ENCODE measurements around the gene JARID2.
"Not testable (repeated sequence)": the region's sequence is repeated elsewhere in the genome, so short reads cannot be mapped to it uniquely, and the experiment has no call there.

JARID2 gene

GRCh38 chr6:15316754-15317153 lies 70.9 kb downstream of the JARID2 start:
- DNase-seq, result no peak

- DNase-seq, result no peak
Measured at GRCh38 chr6:15317251-15317650, 71.4 kb downstream of the JARID2 start.

DNA sequence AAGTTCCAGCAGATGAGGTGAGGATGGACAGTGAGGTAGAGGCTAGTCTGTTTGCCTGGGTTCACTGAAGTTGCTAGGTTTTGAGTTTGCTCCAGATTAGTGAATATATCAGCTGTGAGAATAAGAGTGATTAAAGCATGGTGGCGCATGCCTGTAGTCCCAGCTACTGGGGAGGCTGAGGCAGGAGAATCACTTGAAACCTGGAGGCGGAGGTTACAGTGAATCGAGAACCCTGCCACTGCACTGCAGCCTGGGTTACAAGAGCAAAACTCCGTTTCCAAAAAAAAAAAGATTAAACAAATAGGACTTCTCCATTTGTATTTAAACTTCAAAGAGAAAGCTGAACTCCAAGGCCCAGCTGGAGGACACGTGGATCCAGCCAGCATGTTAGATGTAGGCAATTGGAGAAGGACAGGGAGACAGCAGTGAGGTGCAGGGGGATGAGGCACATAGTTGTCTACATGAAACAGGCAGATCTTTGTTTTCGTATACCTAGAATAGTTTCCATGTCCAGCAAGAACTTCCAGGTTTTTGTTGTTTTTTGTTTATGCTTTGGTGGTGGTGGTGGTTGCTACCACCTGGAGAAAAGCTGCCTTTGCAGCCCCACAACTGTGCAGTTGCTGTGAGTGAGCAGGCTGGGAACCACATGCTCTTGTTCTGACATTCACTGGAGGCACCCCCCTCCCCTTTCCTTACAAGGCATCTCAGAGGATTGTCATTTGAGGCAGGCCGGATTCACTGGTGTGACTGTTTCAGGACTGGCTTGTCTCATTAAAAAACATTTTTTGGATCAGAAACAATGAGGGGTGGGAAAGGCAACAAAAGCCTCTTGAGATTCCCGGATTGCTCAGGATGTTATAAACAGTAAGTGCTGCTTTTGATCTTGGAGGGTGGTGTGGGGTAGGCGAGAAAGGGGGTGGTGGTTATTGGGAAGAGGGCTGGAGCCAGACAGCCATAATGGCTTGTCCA lies 72.3 kb downstream of the JARID2 start:
- no peak for DNase-seq

- no peak for DNase-seq
Measured at GRCh38 chr6:15319677-15320076, 73.8 kb downstream of the JARID2 start.

DNA sequence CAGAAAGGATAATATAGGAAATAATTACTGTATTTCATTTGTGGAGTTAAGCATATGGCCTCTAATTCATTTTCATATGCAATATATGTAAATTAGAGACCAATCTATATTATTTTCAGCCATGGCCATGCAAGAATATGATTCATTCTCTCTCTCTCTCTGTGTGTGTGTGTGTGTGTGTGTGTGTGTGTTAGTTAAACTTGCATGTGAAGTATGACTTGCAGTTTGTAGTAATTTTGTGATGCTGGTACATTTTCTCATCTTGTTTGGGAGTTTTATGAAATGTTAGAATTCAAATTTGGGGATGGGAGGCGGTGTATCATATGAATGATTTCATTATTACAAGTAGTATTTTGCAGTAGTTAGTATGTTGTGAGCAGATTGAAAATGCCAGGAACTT lies 74.8 kb downstream of the JARID2 start:
- DNase-seq, result no peak

DNA sequence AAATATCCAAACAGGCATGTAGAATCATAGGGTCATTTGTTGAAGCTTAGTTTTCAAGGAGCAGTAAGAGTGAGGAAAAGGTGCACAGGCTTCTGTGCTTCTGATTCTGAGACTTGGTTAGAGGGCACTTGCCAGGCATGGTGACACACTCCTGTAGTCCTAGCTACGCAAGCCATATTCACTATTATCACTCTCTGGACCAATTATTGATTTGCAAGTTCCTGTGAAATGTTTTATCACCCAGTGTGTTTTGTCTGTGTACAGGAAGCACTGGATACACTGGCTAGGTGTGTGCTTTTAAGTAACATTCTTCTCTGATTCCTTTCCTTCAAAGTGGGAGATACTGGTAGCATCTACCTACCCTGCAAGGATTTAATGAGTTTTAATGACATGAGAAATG lies 76.3 kb downstream of the JARID2 start:
- DNase-seq, result no peak

- DNase-seq, result no peak
Measured at GRCh38 chr6:15322781-15323536, 77.1 kb downstream of the JARID2 start.

DNA sequence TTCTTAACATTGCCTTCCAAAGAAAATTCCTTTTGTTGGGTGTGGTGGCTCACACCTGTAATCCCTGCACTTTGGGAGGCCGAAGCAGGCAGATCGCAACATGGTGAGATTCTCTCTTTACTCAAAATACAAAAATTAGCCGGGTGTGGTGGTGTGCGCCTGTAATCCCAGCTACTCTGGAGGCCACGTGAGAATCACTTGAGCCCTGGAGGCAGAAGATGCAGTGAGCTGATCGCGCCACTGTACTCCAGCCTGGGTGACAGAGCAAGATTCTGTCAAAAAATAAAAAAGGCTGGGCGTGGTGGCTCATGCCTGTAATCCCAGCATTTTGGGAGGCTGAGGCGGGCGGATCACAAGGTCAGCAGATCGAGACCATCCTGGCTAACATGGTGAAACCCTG lies 77.7 kb downstream of the JARID2 start:
- DNase-seq, result not testable (repeated sequence)

GRCh38 chr6:15324427-15324985 lies 78.6 kb downstream of the JARID2 start:
- no peak for DNase-seq

GRCh38 chr6:15325540-15325955 lies 79.7 kb downstream of the JARID2 start:
- no peak for DNase-seq

DNA sequence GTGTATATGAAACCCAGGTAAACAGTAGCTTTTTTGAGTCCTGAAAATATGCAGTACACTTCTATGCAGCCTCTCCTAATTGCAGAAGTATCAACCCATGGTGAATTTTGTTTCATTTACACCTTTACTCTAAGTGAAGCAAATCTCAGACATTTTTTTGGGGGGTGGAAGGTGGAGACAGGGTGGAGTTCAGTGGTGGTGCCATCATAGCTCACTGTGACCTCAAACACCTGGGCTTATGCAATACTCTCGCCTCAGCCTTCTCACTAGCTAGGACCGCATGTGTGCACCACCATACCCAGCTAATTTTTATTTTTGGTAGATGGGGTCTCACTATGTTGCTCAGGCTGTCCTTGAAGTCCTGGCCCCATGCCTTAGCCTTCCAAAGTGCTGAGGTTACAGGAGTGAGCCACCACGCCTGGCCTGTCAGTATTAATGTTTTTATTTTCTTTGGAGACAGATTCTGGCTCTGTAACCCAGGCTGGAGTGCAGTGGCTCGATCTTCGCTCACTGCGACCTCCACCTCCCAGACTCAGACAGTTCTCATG lies 80.3 kb downstream of the JARID2 start:
- DNase-seq, result no peak

DNA sequence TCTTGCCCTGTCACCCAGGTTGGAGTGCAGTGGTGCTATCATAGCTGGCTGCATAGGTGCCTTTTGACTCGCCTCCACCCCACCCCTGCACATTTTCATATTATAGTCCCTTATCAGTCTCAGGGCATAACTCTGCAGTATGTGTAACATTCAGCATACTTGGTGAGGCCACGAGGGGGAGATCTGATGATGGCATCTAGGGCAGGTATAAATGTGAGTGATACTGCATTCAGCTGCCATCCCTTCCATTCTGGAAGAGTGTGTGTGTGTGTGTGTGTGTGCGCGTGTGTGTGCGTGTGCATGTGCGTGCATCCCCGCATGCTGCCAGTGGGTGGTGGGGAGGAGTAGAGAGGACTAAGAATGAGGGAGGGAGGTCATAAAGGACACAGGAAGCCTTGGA lies 81.4 kb downstream of the JARID2 start:
- DNase-seq, result peak; percentile 90

DNA sequence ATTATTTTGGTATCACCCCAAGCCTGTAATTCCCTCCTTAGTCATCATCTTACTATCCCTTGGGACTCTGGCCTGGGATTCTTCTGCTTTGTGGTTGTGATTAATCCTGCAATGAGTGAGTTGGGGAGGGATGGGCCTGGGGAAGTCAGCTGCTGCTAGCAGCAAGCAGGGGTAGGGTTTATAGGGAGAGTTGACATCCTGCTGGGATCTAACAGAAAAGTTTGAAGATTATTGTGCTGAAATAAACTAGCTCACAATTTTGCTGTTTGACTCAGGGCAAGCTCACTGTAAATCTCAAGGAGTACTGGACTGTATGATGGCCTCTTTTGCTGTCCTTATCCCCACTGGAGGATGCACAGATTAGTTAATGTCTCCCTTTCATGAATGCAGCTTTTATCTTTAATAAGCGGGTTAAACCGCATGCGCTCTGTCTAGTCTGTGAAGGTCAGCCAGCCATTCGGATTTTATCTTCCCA lies 83.4 kb downstream of the JARID2 start:
- DNase-seq, result peak; percentile 62

- peak; percentile 74 for DNase-seq
Measured at GRCh38 chr6:15330174-15330944, 84.5 kb downstream of the JARID2 start.

DNA sequence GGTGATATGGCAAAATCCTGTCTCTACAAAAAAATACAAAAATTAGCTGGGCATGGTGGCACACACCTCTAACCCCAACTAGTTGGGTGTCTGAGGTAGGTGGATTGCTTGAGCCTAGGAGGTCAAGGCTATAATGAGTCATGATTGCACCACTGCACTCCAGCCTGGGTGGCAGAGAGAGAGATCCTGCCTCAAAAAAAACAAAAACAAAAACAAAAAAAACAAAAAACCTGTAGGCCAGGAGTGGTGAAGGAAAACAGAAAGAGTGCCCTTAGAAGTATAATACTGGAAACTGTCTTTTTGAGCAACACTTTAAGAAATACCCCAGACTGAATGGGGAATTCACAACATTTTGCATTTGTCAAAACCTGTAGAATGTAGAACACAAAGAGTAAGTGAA lies 85.3 kb downstream of the JARID2 start:
- DNase-seq, result no peak

DNA sequence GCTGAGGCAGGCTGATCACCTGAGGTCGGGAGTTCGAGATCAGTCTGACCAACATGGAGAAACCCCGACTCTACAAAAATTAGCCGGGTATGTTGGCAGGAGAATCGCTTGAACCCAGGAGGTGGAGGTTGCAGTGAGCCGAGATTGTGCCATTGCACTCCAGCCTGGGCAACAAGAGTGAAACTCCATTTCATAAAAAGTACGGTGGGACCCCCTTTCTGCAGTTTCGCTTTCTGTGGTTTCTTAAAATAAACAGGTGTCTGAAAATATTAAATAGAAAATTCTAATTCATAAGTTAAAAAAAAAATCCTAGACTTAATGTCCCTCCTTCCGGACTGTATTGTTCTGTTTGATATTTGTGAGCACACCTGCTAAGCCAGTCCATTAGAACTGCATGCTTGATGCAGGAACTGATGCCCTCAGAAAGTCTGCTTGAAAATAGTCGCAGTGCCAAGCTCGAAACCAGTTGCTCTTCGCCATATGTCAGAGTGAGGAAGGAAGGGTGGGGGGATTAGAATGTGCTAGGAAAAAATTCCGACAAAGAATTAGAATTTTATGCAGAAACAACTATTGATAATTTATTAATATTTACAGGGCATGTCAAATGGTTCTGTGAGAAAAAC lies 85.9 kb downstream of the JARID2 start:
- no peak for DNase-seq

GRCh38 chr6:15332446-15332845 lies 86.6 kb downstream of the JARID2 start:
- no peak for DNase-seq

DNA sequence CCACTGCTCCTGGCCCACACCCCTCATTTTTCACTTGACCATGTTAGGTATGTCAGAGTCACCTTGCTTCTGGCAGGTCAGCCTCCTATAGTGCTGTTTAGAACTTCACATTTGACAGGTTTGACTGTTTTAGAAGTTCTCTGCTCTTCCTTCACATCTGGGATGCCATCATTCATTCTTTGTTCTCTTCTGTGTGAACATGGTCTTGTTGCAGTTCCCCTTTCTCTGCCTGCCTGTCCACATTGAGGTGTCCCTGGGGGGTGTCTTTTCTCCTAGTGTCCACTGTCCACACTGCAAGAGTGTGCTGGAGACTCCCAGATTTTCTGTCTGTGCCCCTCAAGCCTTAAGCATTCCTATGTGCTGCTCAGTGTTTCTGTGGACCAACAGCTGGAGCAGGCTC lies 89.5 kb downstream of the JARID2 start:
- DNase-seq, result no peak

DNA sequence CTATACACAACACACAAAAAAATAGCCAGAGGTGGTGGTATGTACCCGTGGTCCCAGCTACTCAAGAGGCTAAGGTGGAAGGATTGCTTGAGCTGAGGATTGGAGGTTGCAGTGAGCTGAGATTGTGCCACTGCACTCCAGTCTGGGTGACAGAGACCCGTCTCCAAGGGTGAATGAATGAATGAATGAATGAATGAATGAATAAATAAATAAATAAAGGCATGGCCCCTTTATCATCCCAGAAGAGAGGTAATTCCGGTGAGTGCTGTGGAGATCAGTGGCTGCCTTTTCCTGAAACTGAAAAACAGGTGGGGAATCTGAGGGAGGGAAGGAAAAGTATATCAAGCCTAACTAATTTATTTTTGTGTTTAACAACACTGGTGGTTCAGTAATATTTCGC lies 90.0 kb downstream of the JARID2 start:
- DNase-seq, result no peak

DNA sequence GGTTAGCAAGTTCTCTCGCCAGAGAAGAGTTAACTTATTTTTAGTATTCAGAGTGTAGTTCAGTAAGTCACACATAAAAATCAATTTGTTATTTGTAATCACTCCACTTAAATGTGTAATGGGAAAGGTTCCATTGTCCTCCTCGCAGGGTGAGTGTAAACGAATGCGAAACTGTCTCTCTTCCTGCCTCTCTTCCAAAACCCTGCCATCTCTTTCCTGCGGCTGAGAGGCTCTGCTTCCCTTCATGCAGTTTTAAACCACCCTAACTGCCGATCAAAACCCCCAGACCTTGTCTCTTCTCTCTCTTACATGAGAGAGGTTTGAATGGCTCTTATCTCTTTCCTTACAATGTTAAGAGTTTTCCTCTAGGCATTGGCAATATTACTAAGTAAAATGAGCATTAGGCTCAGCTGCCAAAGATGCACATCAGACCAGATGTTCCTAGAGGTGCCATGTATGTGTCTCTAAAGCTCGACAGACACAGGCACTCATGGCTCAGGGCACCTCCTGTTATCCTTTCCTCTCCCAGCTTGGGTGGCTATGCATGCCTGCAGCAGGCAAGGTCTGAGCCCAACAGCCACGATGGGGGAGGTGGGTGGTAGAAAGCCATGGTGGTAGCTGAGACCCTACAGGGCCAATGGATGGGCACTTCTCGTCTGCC lies 91.2 kb downstream of the JARID2 start:
- DNase-seq, result peak; percentile 71

DNA sequence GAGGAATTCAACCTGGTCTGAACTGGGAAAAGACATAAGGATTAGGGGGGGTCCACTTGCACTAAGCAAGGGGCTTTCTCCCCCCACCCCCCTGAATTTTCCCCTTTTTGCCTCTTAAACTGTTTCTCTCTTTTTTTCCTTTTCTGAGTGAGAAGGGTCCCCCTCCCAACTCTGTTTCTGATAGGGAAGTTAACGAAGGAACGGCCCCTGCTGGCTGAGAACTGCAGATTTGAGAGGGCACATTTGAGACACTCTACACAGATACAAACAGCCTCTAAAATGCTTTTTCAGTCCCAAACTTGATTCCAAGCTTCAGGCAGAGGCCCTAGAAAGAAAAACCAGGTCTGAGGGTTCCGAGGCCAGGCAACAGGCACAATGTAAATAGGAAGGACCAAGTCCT lies 91.7 kb downstream of the JARID2 start:
- peak; percentile 76 for DNase-seq
